Coronary artery (tissue), 2 donors: ENCODE results near the gene DSCAM.

ENCODE experiments used
- DNase-seq: peaks from one replicate; pipeline ENCODE4 v3.0.0-alpha.2; 2017; ENCODE audit warnings: low spot score
- H3K27ac ChIP-seq, 2 donors: fragments of 200-600 bp; sonication (generic); one replicate each; pipeline ENCODE4 v1.5.1; 2016 to 2019
- H3K4me3 ChIP-seq: fragments of 200-600 bp; sonication (generic); 2 replicates; pipeline ENCODE4 v1.5.1; 2016; ENCODE audit warnings: mild to moderate bottlenecking, moderate library complexity
- TF ChIP-seq, protein P1 (sequence below): fragments of 200-600 bp; sonication (generic); IDR thresholded peaks from one replicate; pipeline ENCODE4 v1.5.1; 2019; ENCODE audit warnings: antibody characterized with exemption

Gene DSCAM

DNA sequence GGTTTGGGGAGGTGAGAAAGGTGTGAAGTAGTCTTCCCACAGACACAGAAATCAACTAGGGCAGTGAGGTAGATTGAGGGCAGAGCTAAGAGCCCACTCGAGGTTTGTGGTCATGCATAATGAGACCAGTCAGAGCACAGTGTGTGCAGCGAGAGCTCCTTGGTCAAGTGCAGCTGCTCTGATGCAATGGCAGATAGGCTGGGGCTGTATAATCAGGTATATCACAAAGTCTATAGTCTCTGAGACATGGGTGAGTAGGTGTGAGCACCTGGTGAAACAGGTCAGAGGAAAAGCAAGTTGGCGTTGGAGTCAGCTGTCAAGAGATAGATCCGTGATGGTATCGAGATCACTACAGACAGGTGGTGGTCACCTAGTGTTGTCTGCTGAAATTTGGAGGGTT, 17.6 kb downstream of the DSCAM start:
- no peak overlapping the region for H3K27ac ChIP-seq
- no peak for DNase-seq
- TF ChIP-seq, protein P1, sequence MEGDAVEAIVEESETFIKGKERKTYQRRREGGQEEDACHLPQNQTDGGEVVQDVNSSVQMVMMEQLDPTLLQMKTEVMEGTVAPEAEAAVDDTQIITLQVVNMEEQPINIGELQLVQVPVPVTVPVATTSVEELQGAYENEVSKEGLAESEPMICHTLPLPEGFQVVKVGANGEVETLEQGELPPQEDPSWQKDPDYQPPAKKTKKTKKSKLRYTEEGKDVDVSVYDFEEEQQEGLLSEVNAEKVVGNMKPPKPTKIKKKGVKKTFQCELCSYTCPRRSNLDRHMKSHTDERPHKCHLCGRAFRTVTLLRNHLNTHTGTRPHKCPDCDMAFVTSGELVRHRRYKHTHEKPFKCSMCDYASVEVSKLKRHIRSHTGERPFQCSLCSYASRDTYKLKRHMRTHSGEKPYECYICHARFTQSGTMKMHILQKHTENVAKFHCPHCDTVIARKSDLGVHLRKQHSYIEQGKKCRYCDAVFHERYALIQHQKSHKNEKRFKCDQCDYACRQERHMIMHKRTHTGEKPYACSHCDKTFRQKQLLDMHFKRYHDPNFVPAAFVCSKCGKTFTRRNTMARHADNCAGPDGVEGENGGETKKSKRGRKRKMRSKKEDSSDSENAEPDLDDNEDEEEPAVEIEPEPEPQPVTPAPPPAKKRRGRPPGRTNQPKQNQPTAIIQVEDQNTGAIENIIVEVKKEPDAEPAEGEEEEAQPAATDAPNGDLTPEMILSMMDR = no peak
- H3K4me3 ChIP-seq = no peak overlapping the region

DNA sequence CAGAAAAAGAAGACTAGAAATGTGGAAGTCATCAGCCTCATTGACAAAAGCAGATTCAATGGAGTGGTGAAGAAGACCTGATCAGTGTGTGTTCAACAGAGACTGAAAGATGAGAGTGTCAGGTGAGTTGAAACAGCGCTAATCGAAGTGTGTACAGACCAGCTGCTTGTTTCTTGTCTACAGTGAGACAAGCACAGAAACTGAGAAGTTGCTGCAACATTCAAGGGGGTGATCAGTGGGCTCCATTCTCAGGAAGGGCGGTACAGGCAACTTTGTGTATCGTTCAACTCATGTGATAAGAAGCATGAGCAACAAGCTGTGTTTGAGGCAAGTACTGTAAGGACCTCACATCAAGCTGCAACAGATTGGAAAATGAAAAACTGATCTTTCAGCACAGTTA, 19.4 kb downstream of the DSCAM start:
- Histone ChIP-seq H3K4me3 (no peak overlapping the region), H3K27ac (no peak overlapping the region)
- TF ChIP-seq, protein P1 = no peak
- DNase-seq = no peak

DNA sequence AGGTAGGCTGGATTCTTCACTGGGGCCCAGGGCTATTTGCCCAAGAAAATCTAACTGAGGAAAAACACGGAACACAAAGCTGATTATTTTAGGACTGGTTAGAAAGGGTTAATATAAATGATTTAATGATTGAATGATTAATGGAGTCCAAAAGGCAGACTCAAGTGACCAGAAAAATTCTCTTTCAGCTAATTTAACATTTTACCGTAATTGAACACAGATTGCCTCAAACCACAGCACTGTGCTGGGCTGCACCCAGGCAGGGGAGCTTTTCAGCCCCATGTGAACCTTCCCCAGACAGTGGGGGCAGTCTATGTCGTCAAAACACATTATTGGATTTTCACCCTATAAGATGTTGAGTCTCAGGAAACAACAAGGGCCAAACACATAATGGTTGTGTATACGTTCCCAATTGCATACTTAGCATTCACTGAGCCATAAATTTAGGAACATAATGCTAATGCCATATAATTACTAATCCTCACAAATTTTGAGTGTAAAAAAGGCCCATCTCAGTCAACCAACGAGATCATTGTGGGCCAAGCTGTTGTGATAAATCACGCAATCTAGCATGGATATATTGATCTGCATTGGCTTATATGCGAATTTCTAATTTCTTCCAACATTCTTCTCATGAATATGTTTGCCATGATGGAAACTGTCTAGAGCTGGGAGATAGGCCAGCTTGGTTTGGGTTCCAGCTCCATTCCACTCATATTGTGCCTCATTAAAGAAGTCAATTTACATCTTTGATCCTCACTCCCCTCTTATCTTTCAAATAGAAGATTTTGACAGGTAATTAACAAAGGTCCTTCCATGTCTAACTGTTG, 27.7 kb downstream of the DSCAM start:
- no peak for DNase-seq
- no peak overlapping the region for H3K27ac ChIP-seq
- H3K4me3 ChIP-seq = no peak overlapping the region
- TF ChIP-seq, protein P1 = no peak

DNA sequence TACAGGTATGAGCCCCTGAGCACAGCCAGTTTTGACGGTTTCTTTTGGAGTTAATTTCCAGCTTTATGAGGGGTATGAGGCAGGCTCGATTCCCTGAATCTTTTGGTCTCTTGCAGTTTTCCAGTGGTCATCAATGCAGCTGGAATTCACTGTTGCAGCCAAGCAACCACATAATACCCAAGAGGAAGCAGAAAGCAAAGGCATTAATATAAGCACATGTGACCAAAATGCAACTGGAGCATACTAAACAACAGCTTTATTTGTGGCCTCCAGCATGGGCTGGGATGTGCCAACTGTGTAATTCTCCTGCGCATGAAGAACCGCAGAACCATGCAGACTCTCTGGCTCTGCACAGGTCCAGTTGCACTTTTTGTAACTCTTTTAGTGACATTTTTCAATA, 33.0 kb downstream of the DSCAM start:
- Histone ChIP-seq H3K27ac (no peak overlapping the region), H3K4me3 (no peak overlapping the region)
- DNase-seq = no peak
- TF ChIP-seq, protein P1 = no peak

DNA sequence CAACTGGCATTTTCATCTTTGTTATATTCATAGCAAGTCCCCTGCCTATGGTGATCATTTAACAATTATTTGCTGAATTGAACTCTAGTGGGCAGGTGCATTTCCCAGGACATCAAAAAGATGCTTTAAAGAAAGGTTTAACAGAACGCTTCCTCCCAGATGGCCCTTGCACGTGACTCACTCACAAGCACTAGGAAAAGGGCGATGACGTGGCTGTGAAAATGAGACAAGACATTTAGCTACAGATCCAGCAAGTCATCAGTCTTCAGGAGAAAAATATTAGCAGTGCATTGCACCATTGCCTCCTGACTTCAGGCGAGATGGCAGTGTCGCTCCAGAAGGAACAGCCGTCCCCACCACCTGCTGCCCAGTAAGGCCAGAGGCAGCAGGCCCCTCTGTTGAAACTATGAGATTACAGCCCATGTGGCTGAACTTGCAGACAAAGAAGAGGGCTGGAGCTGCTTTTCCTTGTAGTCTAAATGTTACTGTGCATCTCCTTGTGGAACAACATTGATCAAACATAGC, 37.2 kb downstream of the DSCAM start:
- TF ChIP-seq, protein P1 = no peak
- H3K27ac ChIP-seq = no peak overlapping the region
- no peak for DNase-seq
- H3K4me3 ChIP-seq = no peak overlapping the region

DNA sequence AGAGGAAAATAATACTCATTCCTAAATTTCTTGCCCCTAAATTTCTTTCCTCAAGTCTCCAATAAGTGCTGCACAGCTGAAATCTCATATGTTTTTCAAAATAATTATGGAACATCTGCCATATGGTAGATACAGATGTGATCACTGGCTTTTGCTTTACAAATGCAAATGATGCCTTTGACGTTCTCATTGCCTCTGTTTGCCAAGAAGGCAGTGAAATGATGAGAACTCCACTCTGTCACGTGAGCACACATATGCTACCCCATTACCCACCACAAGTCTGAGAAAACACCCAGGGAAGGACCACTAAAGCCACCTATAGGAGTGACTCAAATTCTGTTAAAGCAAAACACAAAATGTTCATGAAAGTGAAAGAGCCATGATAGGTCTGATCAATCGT, 43.9 kb downstream of the DSCAM start:
- TF ChIP-seq, protein P1 = no peak
- DNase-seq = no peak
- Histone ChIP-seq H3K27ac (no peak overlapping the region), H3K4me3 (no peak overlapping the region)

DNA sequence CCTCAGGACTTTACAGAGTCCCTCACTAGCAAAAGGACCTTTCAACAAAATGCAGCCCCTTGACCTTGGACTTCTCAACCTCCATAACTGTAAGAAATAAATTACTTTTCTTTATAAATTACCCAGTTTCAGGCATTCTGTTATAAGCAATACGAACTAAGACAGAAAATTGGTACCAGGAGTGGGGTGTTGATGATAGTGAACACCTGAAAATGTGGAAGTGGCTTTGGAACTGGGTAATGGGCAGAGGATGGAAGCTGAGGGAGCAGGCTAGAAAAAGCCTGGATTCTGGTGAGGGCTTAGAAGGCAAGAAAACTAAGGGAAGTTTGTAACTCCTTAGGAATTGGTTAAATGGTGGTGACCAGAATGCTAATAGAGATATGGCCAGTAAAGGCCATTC, 46.8 kb downstream of the DSCAM start:
- no peak overlapping the region for H3K27ac ChIP-seq
- DNase-seq = no peak
- TF ChIP-seq, protein P1 = no peak
- H3K4me3 ChIP-seq = no peak overlapping the region
